ENCODE results near the gene RAPGEF6.

- no peak for TF ChIP-seq CTCF (IDR thresholded peaks at IDR 0.05)
- no peak for TF ChIP-seq POLR2A (IDR thresholded peaks at IDR 0.05)
- TF ChIP-seq POLR2AphosphoS5 (IDR thresholded peaks at IDR 0.05) = no peak
- no peak for TF ChIP-seq EP300 (IDR thresholded peaks at IDR 0.05)
These were observed 159.5 kb downstream of the RAPGEF6 start for GRCh38 chr5:131475541-131475941.
